Activated CD8-positive, alpha-beta memory T cell treated with anti-CD3 and anti-CD28 coated beads, Interleukin-2, amount 50 U/mL, for 48 hours (primary cell): Measurements from ENCODE around the gene DMTF1.
"Not testable (repeated sequence)": the region's sequence is repeated elsewhere in the genome, so short reads cannot be mapped to it uniquely, and the experiment has no call there.

Experiments used
- DNase-seq: peaks from one replicate; pipeline ENCODE4 v3.0.0-alpha.2; 2020

DMTF1 gene

GRCh38 chr7:87231711-87232110 is 79.5 kb downstream of the DMTF1 start:
- no peak for DNase-seq

- DNase-seq: no peak
Measured at GRCh38 chr7:87234949-87235348, 82.7 kb downstream of the DMTF1 start.

- not testable (repeated sequence) for DNase-seq
Measured at GRCh38 chr7:87238464-87239051, 86.3 kb downstream of the DMTF1 start.

- not testable (repeated sequence) for DNase-seq
Measured at GRCh38 chr7:87245671-87246070, 93.4 kb downstream of the DMTF1 start.
